ENCODE measurements around the gene USP17L5. TPM values are rescaled to one million over a fixed set of nuclear protein-coding genes. Genes with fewer than 3 reads are reported as not detected.
"Not testable (repeated sequence)": the region's sequence is repeated elsewhere in the genome, so short reads cannot be mapped to it uniquely, and the experiment has no call there.

USP17L5 gene
- total and polyA plus RNA-seq, 2 of the 4 experiments (the other 2 are of a cell fraction) = not detected

DNA sequence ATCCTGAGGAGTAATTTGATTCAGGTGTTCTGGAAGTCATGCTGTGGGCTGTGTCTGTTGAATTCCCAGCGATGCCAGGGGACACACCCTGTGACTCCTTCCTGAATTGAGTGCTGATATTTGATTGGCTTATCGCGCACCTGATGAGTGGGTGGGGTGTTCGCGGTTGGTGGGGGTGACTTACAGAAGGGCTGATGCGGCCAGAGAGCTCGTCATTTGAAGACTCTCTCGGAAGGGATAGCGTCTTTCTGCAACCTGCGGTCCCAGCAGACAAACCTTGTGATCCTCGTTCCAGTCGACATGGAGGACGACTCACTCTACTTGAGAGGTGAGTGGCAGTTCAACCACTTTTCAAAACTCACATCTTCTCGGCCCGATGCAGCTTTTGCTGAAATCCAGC, 14.3 kb upstream of the USP17L5 start, which contains the start of gene USP17L24:
Gene USP17L24 (plus strand): TSS at position 301 of the 400 bp plus-strand sequence. CDS start 0 bp downstream, at position 301.
- H3K4me3 ChIP-seq (ENCODE audit: insufficient read depth, low read depth, low read length); H3K36me3 ChIP-seq (ENCODE audit: control insufficient read depth, insufficient read depth, low read length); H3K4ac ChIP-seq (ENCODE audit: low read depth, low read length); H2AK9ac ChIP-seq (replicated peaks; ENCODE audit: low read depth, low read length, poor library complexity); H3K14ac ChIP-seq (replicated peaks; ENCODE audit: low read depth, low read length); H3K4me2 ChIP-seq (ENCODE audit: low read depth, low read length); H3K27ac ChIP-seq (ENCODE audit: insufficient read depth, low read length); H3K9me1 ChIP-seq (ENCODE audit: insufficient read depth, low read length); DNase-seq; BruUV-seq (replicated peaks); H2BK5ac ChIP-seq (ENCODE audit: low read depth, low read length, poor library complexity, severe bottlenecking); H4K91ac ChIP-seq (ENCODE audit: insufficient read depth, low read depth, low read length); in situ Hi-C loops (cut with MboI; ENCODE audit: low sequenced_read_pairs); H3K79me1 ChIP-seq (ENCODE audit: low read depth in 1 of 2, low read length in 2 of 2); dilution Hi-C loops (cut with HindIII; ENCODE audit: low sequenced_read_pairs, unreplicated experiment); H2BK20ac ChIP-seq (ENCODE audit: low read depth, low read length); H2AFZ ChIP-seq (replicated peaks; ENCODE audit: low read length, poor library complexity); intact Hi-C loops (cut with micrococcal nuclease); H4K8ac ChIP-seq (ENCODE audit: low read depth in 2 of 2, low read length in 2 of 2); H3K9me3 ChIP-seq (ENCODE audit: control insufficient read depth, insufficient read depth, low read length); H3K18ac ChIP-seq (ENCODE audit: low read depth, low read length); H2BK15ac ChIP-seq (ENCODE audit: low read depth, low read length); H3K56ac ChIP-seq (ENCODE audit: extremely low read depth, insufficient read depth, low read length); H3K27me3 ChIP-seq (ENCODE audit: control insufficient read depth, insufficient read depth, low read length); CTCF ChIA-PET; ATAC-seq (ENCODE audit: low read depth); H3K4me1 ChIP-seq (ENCODE audit: control insufficient read depth, insufficient read depth, low read length); H2BK120ac ChIP-seq (ENCODE audit: low read depth, low read length); H4K20me1 ChIP-seq (ENCODE audit: insufficient read depth, low read length); POLR2A ChIA-PET (ENCODE audit: unreplicated experiment); H3K23ac ChIP-seq (ENCODE audit: low read depth, low read length); H2AK5ac ChIP-seq (ENCODE audit: low read depth, low read length); H4K5ac ChIP-seq (ENCODE audit: low read depth, low read length); H3K9ac ChIP-seq (ENCODE audit: low read depth, low read length): not testable (repeated sequence)
- no CpG with 5 or more reads among the region's 15 CpGs for WGBS, 2 experiments (ENCODE audit: extremely low coverage in 2 of 2, insufficient read length in 1 of 2)

DNA sequence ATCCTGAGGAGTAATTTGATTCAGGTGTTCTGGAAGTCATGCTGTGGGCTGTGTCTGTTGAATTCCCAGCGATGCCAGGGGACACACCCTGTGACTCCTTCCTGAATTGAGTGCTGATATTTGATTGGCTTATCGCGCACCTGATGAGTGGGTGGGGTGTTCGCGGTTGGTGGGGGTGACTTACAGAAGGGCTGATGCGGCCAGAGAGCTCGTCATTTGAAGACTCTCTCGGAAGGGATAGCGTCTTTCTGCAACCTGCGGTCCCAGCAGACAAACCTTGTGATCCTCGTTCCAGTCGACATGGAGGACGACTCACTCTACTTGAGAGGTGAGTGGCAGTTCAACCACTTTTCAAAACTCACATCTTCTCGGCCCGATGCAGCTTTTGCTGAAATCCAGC, 9.6 kb upstream of the USP17L5 start, which contains the start of gene USP17L25:
Gene USP17L25 (plus strand): TSS at position 301 of the 400 bp plus-strand sequence. CDS start 0 bp downstream, at position 301.
- H3K4me1 ChIP-seq (ENCODE audit: control insufficient read depth, insufficient read depth, low read length); H4K8ac ChIP-seq (ENCODE audit: low read depth in 2 of 2, low read length in 2 of 2); H3K56ac ChIP-seq (ENCODE audit: extremely low read depth, insufficient read depth, low read length); H4K5ac ChIP-seq (ENCODE audit: low read depth, low read length); BruUV-seq (replicated peaks); H2BK5ac ChIP-seq (ENCODE audit: low read depth, low read length, poor library complexity, severe bottlenecking); H2AK5ac ChIP-seq (ENCODE audit: low read depth, low read length); ATAC-seq (ENCODE audit: low read depth); in situ Hi-C loops (cut with MboI; ENCODE audit: low sequenced_read_pairs); dilution Hi-C loops (cut with HindIII; ENCODE audit: low sequenced_read_pairs, unreplicated experiment); CTCF ChIA-PET; H3K18ac ChIP-seq (ENCODE audit: low read depth, low read length); H3K4ac ChIP-seq (ENCODE audit: low read depth, low read length); H3K23ac ChIP-seq (ENCODE audit: low read depth, low read length); H3K27ac ChIP-seq (ENCODE audit: insufficient read depth, low read length); H2BK120ac ChIP-seq (ENCODE audit: low read depth, low read length); intact Hi-C loops (cut with micrococcal nuclease); H3K79me1 ChIP-seq (ENCODE audit: low read depth in 1 of 2, low read length in 2 of 2); H2AK9ac ChIP-seq (replicated peaks; ENCODE audit: low read depth, low read length, poor library complexity); H3K27me3 ChIP-seq (ENCODE audit: control insufficient read depth, insufficient read depth, low read length); POLR2A ChIA-PET (ENCODE audit: unreplicated experiment); H2AFZ ChIP-seq (replicated peaks; ENCODE audit: low read length, poor library complexity); H3K9ac ChIP-seq (ENCODE audit: low read depth, low read length); DNase-seq; H3K4me3 ChIP-seq (ENCODE audit: insufficient read depth, low read depth, low read length); H3K4me2 ChIP-seq (ENCODE audit: low read depth, low read length); H3K9me3 ChIP-seq (ENCODE audit: control insufficient read depth, insufficient read depth, low read length); H3K14ac ChIP-seq (replicated peaks; ENCODE audit: low read depth, low read length); H3K9me1 ChIP-seq (ENCODE audit: insufficient read depth, low read length); H2BK15ac ChIP-seq (ENCODE audit: low read depth, low read length); H2BK20ac ChIP-seq (ENCODE audit: low read depth, low read length); H4K20me1 ChIP-seq (ENCODE audit: insufficient read depth, low read length); H3K36me3 ChIP-seq (ENCODE audit: control insufficient read depth, insufficient read depth, low read length); H4K91ac ChIP-seq (ENCODE audit: insufficient read depth, low read depth, low read length): not testable (repeated sequence)
- no CpG with 5 or more reads among the region's 15 CpGs for WGBS, 2 experiments (ENCODE audit: extremely low coverage in 2 of 2, insufficient read length in 1 of 2)
